HEK293 (cell line): ENCODE results near the gene WNT6.

Experiments
- CTCF ChIA-PET: fragments of 350-600 bp; formaldehyde crosslinking; extraction: SDS; loops from one replicate; lab custom pipeline; 2021; ENCODE audit warnings: antibody characterized with exemption; lab: Yijun Ruan, JAX
- POLR2A ChIA-PET: fragments of 300-600 bp; formaldehyde crosslinking; extraction: SDS; loops from one replicate; lab custom pipeline; 2020; ENCODE audit warnings: antibody characterized with exemption, inconsistent platforms; lab: Yijun Ruan, JAX
- H3K27ac ChIP-seq: fragments of 200-500 bp; sonication (Bioruptor generic); 2 replicates; pipeline ENCODE4 v1.5.1; 2014; ENCODE audit warnings: low read depth, low read length, control low read depth, inconsistent platforms; ENCODE audit errors: extremely low read depth
- H3K36me3 ChIP-seq, 2 experiments: fragments of 200-500 bp in 1 of 2; sonication (Bioruptor generic) in 1 of 2; 1 replicate in 1 of 2; 2 replicates in 1 of 2; pipeline ENCODE4 v1.5.1; 2014 to 2017; ENCODE audit warnings: inconsistent platforms in 2 of 2, low read length in 2 of 2; ENCODE audit not compliant: control insufficient read depth in 2 of 2, insufficient read depth in 1 of 2
- H3K4me1 ChIP-seq: fragments of 200-500 bp; sonication (Bioruptor generic); 2 replicates; pipeline ENCODE4 v1.5.1; 2014; ENCODE audit warnings: mild to moderate bottlenecking, low read length, inconsistent platforms; ENCODE audit not compliant: control insufficient read depth, insufficient read depth
- H3K4me3 ChIP-seq: 2 replicates; pipeline ENCODE4 v1.5.1; 2011; ENCODE audit warnings: low read depth, mild to moderate bottlenecking, control low read depth, low read length, moderate library complexity
- H3K9me3 ChIP-seq: fragments of 200-500 bp; sonication (Bioruptor generic); 2 replicates; pipeline ENCODE4 v1.5.1; 2014; ENCODE audit warnings: low read depth, low read length, inconsistent platforms; ENCODE audit not compliant: control insufficient read depth, insufficient read depth
- EGR2 ChIP-seq: fragments of 450-650 bp; formaldehyde crosslinking; IDR thresholded peaks from 2 replicates; pipeline ENCODE4 v1.5.1; 2016; ENCODE audit warnings: low read depth, missing biosample characterization, missing genetic modification characterization
- HOXC10 ChIP-seq: sonication (generic); formaldehyde crosslinking; IDR thresholded peaks from 2 replicates; pipeline ENCODE4 v1.8.1; 2023; ENCODE audit warnings: mild to moderate bottlenecking, missing genetic modification reagents
- HOXD13 ChIP-seq: sonication (generic); formaldehyde crosslinking; IDR thresholded peaks from 2 replicates; pipeline ENCODE4 v1.8.0; 2022; ENCODE audit warnings: missing genetic modification reagents, borderline replicate concordance
- KLF7 ChIP-seq: fragments of 450-650 bp; formaldehyde crosslinking; IDR thresholded peaks from 2 replicates; pipeline ENCODE4 v1.5.1; 2016; ENCODE audit warnings: missing biosample characterization, missing genetic modification characterization, borderline replicate concordance
- MEIS1 ChIP-seq: sonication (generic); formaldehyde crosslinking; IDR thresholded peaks from 2 replicates; pipeline ENCODE4 v1.8.1; 2022; ENCODE audit warnings: missing genetic modification reagents, mild to moderate bottlenecking, borderline replicate concordance
- ZBTB26 ChIP-seq: fragments of 450-650 bp; formaldehyde crosslinking; optimal IDR thresholded peaks from 2 replicates; pipeline ENCODE3; 2016; ENCODE audit warnings: missing biosample characterization, mild to moderate bottlenecking, missing genetic modification characterization
- ZBTB7A ChIP-seq: fragments of 450-650 bp; formaldehyde crosslinking; IDR thresholded peaks from 2 replicates; pipeline ENCODE4 v1.5.1; 2016; ENCODE audit warnings: low read depth, missing biosample characterization, missing genetic modification characterization
- ZFP41 ChIP-seq: fragments of 450-650 bp; formaldehyde crosslinking; IDR thresholded peaks from 2 replicates; pipeline ENCODE4 v1.5.1; 2016; ENCODE audit warnings: missing biosample characterization, missing genetic modification characterization, borderline replicate concordance
- ZNF184 ChIP-seq: fragments of 450-650 bp; IDR thresholded peaks from 2 replicates; pipeline ENCODE4 v1.5.1; 2018; ENCODE audit warnings: missing biosample characterization, mild to moderate bottlenecking, missing genetic modification characterization
- ZNF292 ChIP-seq: fragments of 450-650 bp; formaldehyde crosslinking; IDR thresholded peaks from 2 replicates; pipeline ENCODE4 v1.5.1; 2016; ENCODE audit warnings: low read depth, missing biosample characterization, missing genetic modification characterization, borderline replicate concordance
- ZNF302 ChIP-seq: fragments of 450-650 bp; formaldehyde crosslinking; IDR thresholded peaks from 2 replicates; pipeline ENCODE4 v1.5.1; 2016; ENCODE audit warnings: missing biosample characterization, missing genetic modification characterization, low read depth
- ZNF324 ChIP-seq: fragments of 450-650 bp; formaldehyde crosslinking; IDR thresholded peaks from 2 replicates; pipeline ENCODE4 v1.5.1; 2016; ENCODE audit warnings: missing biosample characterization, missing genetic modification characterization
- ZNF391 ChIP-seq: fragments of 450-650 bp; formaldehyde crosslinking; IDR thresholded peaks from 2 replicates; pipeline ENCODE4 v1.5.1; 2016; ENCODE audit warnings: low read depth, missing biosample characterization, missing genetic modification characterization, borderline replicate concordance
- ZNF404 ChIP-seq: fragments of 450-650 bp; formaldehyde crosslinking; IDR thresholded peaks from 2 replicates; pipeline ENCODE4 v1.5.1; 2017; ENCODE audit warnings: missing biosample characterization, missing genetic modification characterization
- ZNF521 ChIP-seq: fragments of 450-650 bp; formaldehyde crosslinking; IDR thresholded peaks from 2 replicates; pipeline ENCODE4 v1.5.1; 2017; ENCODE audit warnings: missing biosample characterization, mild to moderate bottlenecking, missing genetic modification characterization
- ZNF561 ChIP-seq: fragments of 450-650 bp; IDR thresholded peaks from 2 replicates; pipeline ENCODE4 v1.5.1; 2018; ENCODE audit warnings: missing biosample characterization, missing genetic modification characterization, borderline replicate concordance
- TF ChIP-seq, protein P1 (sequence below): fragments of 450-650 bp; formaldehyde crosslinking; IDR thresholded peaks from 2 replicates; pipeline ENCODE4 v1.5.1; 2016; ENCODE audit warnings: missing biosample characterization, missing genetic modification characterization
- TF ChIP-seq, protein P2 (sequence below): fragments of 450-650 bp; formaldehyde crosslinking; IDR thresholded peaks from 2 replicates; pipeline ENCODE4 v1.5.1; 2016; ENCODE audit warnings: missing biosample characterization, missing genetic modification characterization
- TF ChIP-seq, protein P3 (sequence below): fragments of 450-650 bp; formaldehyde crosslinking; IDR thresholded peaks from 2 replicates; pipeline ENCODE4 v1.5.1; 2017; ENCODE audit warnings: missing biosample characterization, missing genetic modification characterization

The WNT6 gene

DNA sequence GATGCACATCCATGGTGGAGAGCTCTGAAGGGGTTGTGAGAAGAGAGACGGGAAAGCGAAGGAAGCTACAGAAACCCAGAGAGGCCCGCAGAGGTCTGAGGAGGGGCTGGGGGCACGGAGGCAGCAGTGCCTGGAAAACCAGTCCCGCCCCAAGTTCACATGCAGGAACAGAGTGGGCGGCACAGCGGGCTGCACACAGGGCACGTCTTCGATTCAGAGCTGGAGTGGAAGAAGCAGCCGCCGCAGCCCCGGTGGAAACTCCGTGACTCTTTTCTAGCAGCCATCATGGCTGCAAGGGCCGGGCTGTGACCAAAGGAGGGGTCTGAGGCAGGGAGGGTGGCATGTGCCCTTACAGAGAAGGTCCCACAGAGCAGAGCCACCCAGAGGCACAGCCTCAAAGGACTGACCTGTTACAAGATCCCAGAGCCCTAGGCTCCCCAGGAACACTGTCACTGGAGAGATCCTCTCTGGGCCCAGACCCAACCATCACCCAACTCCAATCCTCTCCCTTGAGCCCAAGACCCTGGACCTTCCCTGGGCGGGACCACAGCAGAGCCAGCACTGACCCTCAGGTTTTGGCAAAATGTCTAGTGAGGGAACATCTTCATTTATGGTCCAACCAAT lies 38.7 kb upstream of the WNT6 start:
- Histone ChIP-seq H3K36me3 (no peaks in the 10 kb centered on the region), H3K4me1 (no peaks in the 10 kb centered on the region), H3K27ac (no peak overlapping the region), H3K9me3 (no peaks in the 10 kb centered on the region), H3K4me3 (no peak overlapping the region)
- POLR2A ChIA-PET: no interaction called here
- CTCF ChIA-PET: interaction anchor here (0.6 kb wide), 1 partner anchor 50 kb away, joined by 4 read pairs; no protein-coding TSS in a partner anchor
- no peak for TF ChIP-seq ZNF324 (tag by site-specific recombination)

- H3K4me3 ChIP-seq: no peak overlapping the region
- no peaks in the 10 kb centered on the region for H3K9me3 ChIP-seq
- ChIA-PET CTCF (interaction anchor here (0.6 kb wide), 1 partner anchor 51 kb away, joined by 4 read pairs; no protein-coding TSS in a partner anchor), POLR2A (no interaction called here)
- H3K36me3 ChIP-seq: no peaks in the 10 kb centered on the region
- no peaks in the 10 kb centered on the region for H3K4me1 ChIP-seq
- no peak overlapping the region for H3K27ac ChIP-seq
- TF ChIP-seq ZNF184 (no peak), ZNF391 (tag by site-specific recombination) (no peak), ZNF404 (tag by site-specific recombination) (no peak), MEIS1 (CRISPR knock-in tag) (no peak), HOXD13 (no peak), ZNF292 (tag by site-specific recombination) (no peak), ZNF521 (tag by site-specific recombination) (no peak), ZBTB26 (tag by site-specific recombination) (no peak), ZNF302 (no peak)
- TF ChIP-seq, protein P1, sequence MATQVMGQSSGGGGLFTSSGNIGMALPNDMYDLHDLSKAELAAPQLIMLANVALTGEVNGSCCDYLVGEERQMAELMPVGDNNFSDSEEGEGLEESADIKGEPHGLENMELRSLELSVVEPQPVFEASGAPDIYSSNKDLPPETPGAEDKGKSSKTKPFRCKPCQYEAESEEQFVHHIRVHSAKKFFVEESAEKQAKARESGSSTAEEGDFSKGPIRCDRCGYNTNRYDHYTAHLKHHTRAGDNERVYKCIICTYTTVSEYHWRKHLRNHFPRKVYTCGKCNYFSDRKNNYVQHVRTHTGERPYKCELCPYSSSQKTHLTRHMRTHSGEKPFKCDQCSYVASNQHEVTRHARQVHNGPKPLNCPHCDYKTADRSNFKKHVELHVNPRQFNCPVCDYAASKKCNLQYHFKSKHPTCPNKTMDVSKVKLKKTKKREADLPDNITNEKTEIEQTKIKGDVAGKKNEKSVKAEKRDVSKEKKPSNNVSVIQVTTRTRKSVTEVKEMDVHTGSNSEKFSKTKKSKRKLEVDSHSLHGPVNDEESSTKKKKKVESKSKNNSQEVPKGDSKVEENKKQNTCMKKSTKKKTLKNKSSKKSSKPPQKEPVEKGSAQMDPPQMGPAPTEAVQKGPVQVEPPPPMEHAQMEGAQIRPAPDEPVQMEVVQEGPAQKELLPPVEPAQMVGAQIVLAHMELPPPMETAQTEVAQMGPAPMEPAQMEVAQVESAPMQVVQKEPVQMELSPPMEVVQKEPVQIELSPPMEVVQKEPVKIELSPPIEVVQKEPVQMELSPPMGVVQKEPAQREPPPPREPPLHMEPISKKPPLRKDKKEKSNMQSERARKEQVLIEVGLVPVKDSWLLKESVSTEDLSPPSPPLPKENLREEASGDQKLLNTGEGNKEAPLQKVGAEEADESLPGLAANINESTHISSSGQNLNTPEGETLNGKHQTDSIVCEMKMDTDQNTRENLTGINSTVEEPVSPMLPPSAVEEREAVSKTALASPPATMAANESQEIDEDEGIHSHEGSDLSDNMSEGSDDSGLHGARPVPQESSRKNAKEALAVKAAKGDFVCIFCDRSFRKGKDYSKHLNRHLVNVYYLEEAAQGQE: no peak
- TF ChIP-seq, protein P2, sequence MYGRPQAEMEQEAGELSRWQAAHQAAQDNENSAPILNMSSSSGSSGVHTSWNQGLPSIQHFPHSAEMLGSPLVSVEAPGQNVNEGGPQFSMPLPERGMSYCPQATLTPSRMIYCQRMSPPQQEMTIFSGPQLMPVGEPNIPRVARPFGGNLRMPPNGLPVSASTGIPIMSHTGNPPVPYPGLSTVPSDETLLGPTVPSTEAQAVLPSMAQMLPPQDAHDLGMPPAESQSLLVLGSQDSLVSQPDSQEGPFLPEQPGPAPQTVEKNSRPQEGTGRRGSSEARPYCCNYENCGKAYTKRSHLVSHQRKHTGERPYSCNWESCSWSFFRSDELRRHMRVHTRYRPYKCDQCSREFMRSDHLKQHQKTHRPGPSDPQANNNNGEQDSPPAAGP (tag by site-specific recombination): no peak
- TF ChIP-seq, protein P3, sequence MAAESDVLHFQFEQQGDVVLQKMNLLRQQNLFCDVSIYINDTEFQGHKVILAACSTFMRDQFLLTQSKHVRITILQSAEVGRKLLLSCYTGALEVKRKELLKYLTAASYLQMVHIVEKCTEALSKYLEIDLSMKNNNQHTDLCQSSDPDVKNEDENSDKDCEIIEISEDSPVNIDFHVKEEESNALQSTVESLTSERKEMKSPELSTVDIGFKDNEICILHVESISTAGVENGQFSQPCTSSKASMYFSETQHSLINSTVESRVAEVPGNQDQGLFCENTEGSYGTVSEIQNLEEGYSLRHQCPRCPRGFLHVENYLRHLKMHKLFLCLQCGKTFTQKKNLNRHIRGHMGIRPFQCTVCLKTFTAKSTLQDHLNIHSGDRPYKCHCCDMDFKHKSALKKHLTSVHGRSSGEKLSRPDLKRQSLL (tag by site-specific recombination): no peak
Observed at GRCh38 chr2:218821605-218822211, 37.9 kb upstream of the WNT6 start.

DNA sequence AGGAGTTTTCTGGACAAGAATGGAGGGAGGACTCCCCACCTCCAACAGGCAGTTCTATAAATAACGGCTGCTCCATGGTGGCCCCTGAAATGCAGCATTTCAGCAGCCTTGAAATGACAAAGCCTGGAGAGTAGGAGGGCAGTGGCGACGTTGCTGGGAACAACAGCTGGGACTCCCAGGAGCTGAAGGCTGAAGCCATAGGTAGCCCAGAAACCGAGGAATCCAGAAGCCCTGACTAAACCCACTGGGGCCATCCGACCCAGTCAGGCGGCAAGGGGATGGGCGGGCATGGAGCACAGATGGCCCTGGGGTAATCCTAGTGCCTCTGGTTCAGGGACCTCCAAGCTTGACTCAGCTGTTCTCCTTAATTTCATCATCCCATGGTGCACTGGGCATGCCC lies 37.0 kb upstream of the WNT6 start:
- CTCF ChIA-PET: no interaction called here
- POLR2A ChIA-PET: no interaction called here
- Histone ChIP-seq H3K27ac (no peak overlapping the region), H3K4me3 (no peak overlapping the region), H3K9me3 (no peaks in the 10 kb centered on the region), H3K36me3 (no peaks in the 10 kb centered on the region), H3K4me1 (no peaks in the 10 kb centered on the region)
- TF ChIP-seq ZFP41 (tag by site-specific recombination): no peak
- no peak for TF ChIP-seq ZNF561 (tag by site-specific recombination)
- TF ChIP-seq KLF7 (tag by site-specific recombination): no peak
- TF ChIP-seq EGR2: no peak
- TF ChIP-seq ZBTB7A (tag by site-specific recombination): no peak
- TF ChIP-seq, protein P1: no peak
- TF ChIP-seq ZNF521 (tag by site-specific recombination): no peak
- no peak for TF ChIP-seq HOXC10
